HG03378 (cell line): Measurements from ENCODE around the gene CGNL1.

Experiments used
- ATAC-seq: cut with Tn5 transposase; IDR thresholded peaks from one replicate; pipeline ENCODE4 v1.9.1; 2021; ENCODE audit warnings: mild to moderate bottlenecking, moderate library complexity; ENCODE audit not compliant: unreplicated experiment

CGNL1 gene

DNA sequence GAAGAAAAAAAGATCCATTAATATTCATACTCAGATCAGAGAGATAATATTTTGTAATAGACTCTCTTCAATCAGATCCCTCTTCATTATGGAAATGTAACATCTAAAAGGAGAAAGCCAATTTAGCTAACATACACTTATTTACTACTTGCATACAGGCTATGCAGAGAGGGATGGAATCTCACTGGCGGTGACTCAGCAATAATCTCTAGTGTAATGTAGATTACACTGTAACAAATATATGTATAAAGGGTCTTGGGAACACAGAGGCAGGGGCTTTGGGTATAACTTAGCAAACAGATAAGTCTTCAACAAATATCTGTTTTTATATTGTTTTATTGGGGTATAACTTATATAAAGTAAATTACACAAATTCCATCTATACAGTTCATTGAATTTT lies 69.6 kb downstream of the CGNL1 start:
- no peak for ATAC-seq

DNA sequence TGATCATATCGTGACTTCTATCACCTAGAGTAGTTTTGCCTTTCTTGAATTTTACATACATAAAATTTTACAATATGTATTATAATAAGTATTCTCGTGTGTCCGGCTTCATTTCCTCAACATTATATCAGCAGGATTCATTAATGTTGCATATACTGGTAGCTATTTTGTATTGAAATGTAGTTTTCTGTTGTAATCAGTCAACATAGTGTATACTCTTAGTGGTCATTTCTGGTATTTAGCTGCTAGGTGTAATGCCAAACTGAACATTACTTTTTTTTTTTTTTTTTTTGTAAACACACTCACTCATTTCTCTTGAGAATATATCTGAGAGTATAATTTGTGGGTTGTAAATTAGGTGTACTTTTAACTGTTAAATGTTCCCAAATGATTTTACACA lies 70.1 kb downstream of the CGNL1 start:
- ATAC-seq: no peak

DNA sequence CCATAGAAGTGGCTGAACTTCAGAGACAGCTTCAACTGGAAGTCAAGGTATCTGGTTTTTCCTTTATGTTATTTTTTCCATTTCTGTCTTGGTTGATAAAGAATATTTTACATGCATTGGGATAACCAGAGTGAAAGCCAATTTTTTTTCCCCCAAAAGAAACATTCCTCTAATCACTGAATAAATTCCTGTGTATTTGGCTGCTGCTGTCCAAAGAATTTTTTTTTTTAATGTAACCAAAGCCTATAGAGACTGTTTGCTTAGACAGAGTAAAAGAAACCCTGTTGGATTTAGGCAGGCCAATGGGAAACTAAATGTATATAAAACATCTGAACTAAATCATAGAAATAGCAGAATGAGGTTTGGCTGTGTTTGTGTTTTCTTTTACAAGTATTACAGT lies 75.2 kb downstream of the CGNL1 start:
- ATAC-seq: no peak

DNA sequence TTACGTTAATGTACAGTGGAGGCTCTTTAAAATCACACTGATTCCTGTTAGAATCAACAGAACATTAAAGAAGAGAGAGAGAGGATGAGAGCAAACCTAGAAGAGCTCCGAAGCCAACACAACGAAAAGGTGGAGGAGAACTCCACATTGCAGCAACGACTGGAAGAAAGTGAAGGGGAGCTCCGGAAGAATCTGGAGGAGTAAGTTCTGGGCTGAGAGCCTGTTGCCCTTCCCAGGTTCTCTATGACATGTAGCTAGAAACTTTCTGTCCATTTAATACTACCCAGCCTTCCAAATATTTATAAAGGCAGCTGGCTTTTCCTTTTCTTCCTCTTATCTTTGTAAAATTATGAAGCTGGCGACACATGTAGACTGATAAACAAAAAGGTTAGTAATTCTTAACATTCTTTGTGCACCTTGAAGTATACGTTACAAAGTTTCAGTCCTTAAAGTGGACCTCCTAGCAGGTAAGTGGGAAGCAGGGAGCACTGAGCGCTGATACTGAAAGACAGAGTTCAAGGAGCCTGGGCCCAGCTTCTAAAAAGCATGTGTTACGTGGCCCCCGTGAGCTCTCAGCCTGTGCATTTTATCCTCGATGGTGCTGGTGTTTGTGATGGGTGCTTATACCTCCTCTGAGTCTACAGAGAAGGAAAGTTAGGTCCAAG lies 75.9 kb downstream of the CGNL1 start:
- ATAC-seq: no peak

GRCh38 chr15:57455929-57456328 lies 79.6 kb downstream of the CGNL1 start:
- ATAC-seq: no peak

DNA sequence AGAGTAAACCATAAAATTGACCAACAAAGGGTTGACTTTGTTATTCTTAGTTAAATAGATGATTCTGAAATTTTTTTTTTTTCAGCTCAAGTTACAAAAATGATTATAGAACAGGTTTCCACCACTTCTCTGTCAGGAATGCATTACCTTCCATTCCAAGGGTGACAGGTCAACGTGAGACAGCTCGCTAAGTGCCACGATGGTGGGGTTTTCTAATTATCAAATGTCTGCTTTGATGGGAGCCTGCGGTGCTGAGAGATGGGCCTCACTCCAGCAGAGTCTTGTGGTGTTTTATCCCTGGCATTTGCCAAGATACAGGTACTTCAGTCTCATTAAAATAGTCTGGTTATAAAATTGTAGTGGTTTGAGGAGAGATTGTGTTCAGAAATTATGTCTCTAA lies 80.3 kb downstream of the CGNL1 start:
- no peak for ATAC-seq

DNA sequence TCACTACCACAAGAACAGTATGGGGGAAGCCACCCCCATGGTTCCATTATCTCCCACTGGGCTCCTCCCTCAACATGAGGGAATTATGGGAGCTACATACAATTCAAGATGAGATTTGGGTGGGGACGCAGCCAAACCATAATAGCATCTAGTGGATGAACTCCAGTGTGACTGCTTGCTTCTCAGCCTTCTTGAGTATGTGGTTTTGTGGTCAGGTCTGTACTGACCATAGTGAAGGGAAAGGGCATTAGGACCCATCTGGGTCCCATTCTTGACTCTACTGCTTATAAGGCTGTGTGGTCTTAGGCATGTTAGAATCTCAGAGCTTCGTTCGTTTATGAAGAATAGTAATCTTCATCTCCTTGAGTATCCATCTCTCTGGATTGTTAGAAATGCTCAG lies 81.4 kb downstream of the CGNL1 start:
- no peak for ATAC-seq

GRCh38 chr15:57458356-57458781 lies 82.1 kb downstream of the CGNL1 start:
- no peak for ATAC-seq

DNA sequence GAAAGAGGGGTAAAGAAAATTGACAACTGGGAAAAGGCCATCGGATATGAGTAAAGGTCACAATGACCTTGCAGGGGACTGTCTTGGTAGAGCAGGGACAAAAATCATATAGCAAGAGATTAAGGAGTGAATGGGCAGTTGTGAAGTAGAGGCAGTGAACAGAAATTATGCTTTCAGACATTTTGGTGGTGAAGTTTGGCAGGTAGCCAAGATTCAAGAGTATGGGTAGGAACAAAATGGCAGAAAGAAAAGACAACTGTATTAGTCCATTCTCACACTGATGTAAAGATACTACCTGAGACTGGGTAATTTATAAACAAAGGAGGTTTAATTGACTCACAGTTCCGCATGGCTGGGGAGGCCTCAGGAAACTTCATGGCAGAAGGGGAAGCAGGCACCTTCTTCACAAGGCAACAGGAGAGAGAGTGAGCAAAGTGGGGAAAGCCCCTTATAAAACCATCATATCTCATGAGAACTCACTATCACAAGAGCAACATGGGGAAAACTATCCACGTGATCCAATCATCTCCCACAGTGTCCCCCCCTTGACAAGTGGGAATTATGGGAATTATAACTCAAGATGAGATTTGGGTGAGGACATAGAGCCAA lies 84.0 kb downstream of the CGNL1 start:
- ATAC-seq: no peak

DNA sequence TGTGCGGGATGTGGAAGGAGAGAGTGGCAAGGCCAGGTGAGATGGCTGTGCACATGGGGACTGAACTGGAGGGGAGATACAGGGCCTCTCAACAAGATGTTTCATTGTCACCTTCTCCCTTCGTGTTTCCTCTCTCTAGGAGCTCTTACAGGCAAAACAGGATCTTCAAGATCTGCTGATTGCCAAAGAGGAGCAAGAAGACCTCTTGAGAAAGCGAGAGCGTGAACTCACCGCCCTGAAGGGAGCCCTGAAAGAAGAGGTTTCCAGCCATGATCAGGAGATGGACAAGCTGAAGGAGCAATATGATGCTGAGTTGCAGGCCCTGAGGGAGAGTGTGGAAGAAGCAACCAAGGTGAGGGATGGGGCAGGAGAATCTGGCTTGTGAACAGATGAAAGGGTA lies 85.2 kb downstream of the CGNL1 start:
- ATAC-seq: no peak

DNA sequence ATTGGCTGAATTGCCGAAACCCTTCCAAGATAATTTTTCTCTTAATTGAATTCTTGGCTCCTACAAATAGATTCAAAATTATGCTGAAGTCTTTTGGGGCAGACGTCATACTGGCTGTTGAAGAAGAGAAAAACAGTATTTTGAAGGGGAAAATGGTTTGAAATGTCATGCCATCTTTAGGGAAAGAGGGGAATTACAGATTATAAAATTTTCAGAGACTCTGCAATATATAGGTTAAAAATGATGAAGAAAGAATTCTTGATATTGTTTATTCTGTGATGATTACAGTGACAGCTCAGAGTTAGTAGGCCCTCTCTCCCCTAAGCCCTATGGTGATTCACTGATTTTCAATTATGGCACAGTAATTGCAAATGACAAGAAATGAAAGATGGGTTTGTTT lies 86.1 kb downstream of the CGNL1 start:
- no peak for ATAC-seq

- no peak for ATAC-seq
Observed at GRCh38 chr15:57463360-57463759, 87.1 kb downstream of the CGNL1 start.

DNA sequence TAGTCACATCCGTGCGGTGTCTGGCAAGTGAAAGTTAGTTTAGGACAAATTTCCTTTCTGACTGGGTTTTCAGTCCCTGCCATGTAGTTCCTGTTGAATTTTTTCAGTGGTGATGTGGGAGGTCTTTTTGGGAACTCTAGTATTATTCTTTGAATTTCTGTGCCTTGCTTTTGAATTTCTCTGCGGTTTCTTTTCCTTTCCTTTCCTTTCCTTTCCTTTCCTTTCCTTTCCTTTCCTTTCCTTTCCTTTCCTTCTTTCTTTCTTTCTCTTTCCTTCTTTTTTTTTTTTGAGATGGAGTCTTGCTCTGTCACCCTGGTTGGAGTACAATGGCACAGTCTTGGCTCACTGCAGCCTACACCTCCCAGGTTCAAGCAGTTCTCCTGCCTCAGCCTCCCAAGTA lies 88.2 kb downstream of the CGNL1 start:
- no peak for ATAC-seq

DNA sequence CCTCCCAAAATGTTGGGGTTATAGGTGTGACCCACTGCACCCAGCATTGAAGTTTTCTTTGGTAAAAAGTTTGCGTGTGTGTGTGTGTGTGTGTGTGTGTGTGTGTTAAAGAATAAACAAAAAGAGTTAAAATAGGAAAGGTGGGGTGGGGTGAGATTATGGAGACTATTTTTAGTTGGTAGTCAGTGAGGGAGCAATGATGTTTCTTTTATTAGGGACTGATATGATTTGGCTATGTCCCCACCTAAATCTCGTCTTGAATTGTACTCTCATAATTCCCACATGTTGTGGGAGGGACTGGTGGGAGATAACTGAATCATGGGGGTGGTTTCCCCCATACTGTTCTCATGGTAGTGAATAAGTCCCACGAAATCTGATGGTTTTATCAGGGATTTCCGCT lies 92.2 kb downstream of the CGNL1 start:
- no peak for ATAC-seq

GRCh38 chr15:57470543-57470942 lies 94.2 kb downstream of the CGNL1 start:
- ATAC-seq: no peak

GRCh38 chr15:57472861-57473260 lies 96.6 kb downstream of the CGNL1 start:
- no peak for ATAC-seq

- ATAC-seq: no peak
Observed at GRCh38 chr15:57476533-57476975, 100.2 kb downstream of the CGNL1 start.

- no peak for ATAC-seq
Observed at GRCh38 chr15:57477736-57478522, 101.6 kb downstream of the CGNL1 start.

- ATAC-seq: no peak
Observed at GRCh38 chr15:57479005-57479404, 102.7 kb downstream of the CGNL1 start.

DNA sequence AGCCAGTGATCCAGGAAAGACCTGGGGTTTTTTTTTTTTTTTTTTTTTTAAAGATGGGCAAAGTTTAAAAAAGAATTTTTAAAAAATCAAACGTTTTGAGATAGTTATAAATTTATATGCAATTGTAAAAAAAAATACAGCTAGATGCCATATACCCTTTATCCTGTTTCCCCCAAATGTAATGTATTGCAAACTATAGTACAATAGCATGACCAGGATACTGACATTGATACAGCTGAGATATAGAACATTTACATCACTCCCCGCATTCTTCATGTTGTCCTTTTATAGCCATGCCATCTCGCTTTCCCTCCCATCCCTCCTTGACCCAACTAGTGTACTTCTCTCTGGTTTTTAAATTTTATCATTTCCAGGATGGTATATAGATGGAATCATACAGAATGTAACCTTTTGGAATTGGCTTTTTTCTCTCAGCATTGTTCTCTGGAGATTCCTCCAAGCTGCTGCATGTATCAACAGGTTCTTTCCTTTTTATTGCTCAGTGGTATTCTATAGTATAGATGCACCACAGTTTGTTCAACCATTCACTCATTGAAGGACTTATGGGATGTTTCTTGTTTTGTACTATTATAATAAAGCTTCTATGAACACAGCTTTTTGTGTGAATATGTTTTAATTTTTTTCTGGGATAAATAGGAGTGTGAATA lies 104.9 kb downstream of the CGNL1 start:
- ATAC-seq: no peak

DNA sequence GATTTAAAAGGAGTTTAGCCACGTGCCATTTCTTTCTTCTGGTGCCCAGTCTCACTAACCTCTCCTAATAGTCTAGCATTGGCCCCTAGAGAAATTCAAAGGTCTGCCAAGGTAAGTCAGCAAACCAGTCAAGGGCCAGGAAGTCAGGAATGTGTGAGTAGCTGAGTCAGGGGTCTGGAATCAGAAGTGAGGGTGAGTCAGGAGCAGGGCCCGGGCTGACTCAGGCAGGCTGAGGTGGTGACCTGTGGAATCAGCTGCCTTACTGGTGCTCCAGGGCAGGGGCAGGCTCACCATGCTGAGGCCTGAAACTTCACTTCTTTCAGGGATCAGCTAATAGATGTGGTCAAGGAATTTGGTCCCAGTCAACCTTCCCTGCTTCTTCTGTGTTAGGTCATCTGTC lies 109.6 kb downstream of the CGNL1 start:
- ATAC-seq: no peak

- ATAC-seq: no peak
Observed at GRCh38 chr15:57486833-57487232, 110.5 kb downstream of the CGNL1 start.
